ENCODE measurements around the gene CLEC20A. TPM values are rescaled to one million over a fixed set of nuclear protein-coding genes. Genes with fewer than 3 reads are reported as not detected.

CLEC20A gene
- total RNA-seq, 1 donor from 2014 or later, result not detected

DNA sequence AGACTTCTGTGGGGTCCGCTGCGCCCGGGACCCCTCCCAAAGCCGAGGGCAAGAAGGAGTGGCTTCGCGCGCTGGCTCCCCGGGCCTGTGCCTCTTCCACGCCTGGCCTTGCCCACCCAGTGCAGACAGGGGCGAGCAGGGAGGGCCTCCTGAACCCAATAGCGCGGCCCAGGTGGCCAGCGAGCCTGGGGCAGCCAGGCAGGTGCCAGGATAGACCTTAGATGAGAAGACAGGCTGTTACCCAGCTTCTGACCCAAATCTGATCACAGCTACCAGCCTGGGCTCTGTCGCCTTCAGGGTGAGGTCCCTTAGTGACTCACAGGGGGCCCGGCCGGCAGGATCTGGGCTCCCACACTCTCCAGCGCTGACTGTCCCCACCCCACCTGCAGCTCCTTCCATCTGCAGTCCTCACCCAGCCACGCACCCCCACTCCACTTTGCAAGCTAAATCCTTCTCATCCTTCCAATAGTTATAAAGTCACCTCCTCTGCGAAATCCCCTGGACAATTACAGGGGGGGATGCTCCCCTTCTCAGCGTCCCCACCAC, 9.6 kb downstream of the CLEC20A start:
- Mint-ChIP-seq H3K4me1 (ENCODE audit: unreplicated experiment) (no peaks in the 10 kb centered on the region), H3K27me3 (ENCODE audit: unreplicated experiment) (no peaks in the 10 kb centered on the region), H3K27ac (ENCODE audit: unreplicated experiment) (no peak overlapping the region), H3K9me3 (ENCODE audit: unreplicated experiment) (no peaks in the 10 kb centered on the region), H3K4me3 (ENCODE audit: unreplicated experiment) (no peak overlapping the region), H3K36me3 (ENCODE audit: unreplicated experiment) (peaks cover 11% of the 10 kb centered on the region)
- TF ChIP-seq, protein P1, sequence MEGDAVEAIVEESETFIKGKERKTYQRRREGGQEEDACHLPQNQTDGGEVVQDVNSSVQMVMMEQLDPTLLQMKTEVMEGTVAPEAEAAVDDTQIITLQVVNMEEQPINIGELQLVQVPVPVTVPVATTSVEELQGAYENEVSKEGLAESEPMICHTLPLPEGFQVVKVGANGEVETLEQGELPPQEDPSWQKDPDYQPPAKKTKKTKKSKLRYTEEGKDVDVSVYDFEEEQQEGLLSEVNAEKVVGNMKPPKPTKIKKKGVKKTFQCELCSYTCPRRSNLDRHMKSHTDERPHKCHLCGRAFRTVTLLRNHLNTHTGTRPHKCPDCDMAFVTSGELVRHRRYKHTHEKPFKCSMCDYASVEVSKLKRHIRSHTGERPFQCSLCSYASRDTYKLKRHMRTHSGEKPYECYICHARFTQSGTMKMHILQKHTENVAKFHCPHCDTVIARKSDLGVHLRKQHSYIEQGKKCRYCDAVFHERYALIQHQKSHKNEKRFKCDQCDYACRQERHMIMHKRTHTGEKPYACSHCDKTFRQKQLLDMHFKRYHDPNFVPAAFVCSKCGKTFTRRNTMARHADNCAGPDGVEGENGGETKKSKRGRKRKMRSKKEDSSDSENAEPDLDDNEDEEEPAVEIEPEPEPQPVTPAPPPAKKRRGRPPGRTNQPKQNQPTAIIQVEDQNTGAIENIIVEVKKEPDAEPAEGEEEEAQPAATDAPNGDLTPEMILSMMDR (IDR thresholded peaks at IDR 0.05), result no peak
- no peak for DNase-seq (ENCODE audit: extremely low spot score, unreplicated experiment)

DNA sequence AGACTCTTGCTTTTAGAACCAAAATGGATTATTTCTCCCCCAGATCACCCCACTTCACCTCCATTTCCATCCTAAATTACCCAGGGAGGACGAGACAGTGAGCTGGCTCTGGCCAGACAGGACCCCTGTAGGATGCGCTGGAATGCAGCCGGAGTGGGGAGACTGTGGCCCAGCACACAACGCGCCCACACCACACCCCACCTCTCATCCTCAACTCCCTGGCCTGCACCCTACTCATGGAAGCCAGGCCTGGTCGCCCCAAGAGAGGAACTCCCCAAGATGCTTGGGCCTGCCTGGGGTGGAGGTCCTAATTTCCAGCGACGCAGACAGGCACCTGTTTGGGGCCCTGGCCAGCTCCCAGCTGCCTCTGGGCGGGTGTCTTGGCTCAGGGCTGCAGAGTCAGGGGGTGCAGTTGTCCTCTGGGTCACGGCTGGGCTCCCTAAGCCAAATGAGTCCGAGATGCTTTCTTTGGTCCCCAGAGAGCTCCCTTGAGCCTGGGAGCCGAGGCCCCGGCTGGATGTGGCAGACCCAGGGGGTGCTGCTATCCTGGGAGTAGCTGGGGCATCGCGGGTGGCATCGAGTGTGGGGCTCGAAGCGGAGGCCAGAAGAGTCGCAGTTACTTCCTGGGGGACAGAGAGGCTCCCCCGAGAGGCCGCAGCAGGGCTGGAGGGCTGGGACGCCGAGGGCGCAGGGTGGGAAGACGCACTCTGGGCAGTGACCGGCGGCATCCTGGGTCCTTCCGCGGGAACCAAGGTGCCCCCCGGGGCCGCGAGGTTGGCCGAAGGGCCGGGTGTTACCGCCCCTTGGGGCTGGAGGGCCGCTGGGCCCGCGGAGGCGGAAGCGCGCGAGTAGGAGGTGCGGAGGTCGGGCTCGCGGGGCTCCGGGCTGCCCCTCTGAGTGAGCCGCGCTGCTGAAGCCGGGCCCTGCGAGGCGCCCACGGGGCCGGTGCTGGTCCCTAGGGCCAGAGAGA, 10.4 kb downstream of the CLEC20A start:
- H3K27me3 Mint-ChIP-seq (ENCODE audit: unreplicated experiment), result no peaks in the 10 kb centered on the region
- TF ChIP-seq, protein P1 (IDR thresholded peaks at IDR 0.05), result no peak
- H3K27ac Mint-ChIP-seq (ENCODE audit: unreplicated experiment), result no peak overlapping the region
- DNase-seq (ENCODE audit: extremely low spot score, unreplicated experiment), result no peak
- H3K4me3 Mint-ChIP-seq (ENCODE audit: unreplicated experiment), result no peak overlapping the region
- no peaks in the 10 kb centered on the region for H3K4me1 Mint-ChIP-seq (ENCODE audit: unreplicated experiment)
- H3K9me3 Mint-ChIP-seq (ENCODE audit: unreplicated experiment), result no peaks in the 10 kb centered on the region
- H3K36me3 Mint-ChIP-seq (ENCODE audit: unreplicated experiment), result peaks cover 16% of the 10 kb centered on the region

DNA sequence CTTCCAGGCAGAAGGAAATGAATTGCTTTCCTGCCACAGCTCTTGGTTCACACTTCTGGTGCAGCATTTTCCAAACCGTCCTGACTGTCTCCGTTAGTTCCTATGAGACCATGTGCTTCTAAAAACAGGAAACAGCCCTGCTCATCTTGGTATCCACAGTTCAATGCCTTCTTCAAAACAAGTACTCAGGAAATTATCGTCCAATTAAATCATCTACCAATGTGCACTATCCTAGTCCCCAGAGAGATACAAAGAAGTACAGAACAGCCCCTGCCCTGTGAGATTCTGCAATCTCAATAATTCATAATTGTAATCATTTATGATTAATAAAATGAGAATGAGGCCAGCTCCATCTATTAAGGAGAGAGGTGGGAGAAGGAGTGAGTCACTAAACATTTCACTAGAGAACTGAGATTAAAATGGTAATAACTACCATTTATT, 11.2 kb downstream of the CLEC20A start:
- no peak for DNase-seq (ENCODE audit: extremely low spot score, unreplicated experiment)
- Mint-ChIP-seq H3K9me3 (ENCODE audit: unreplicated experiment) (no peaks in the 10 kb centered on the region), H3K27ac (ENCODE audit: unreplicated experiment) (no peak overlapping the region), H3K36me3 (ENCODE audit: unreplicated experiment) (peaks cover 19% of the 10 kb centered on the region), H3K4me1 (ENCODE audit: unreplicated experiment) (no peaks in the 10 kb centered on the region), H3K27me3 (ENCODE audit: unreplicated experiment) (no peaks in the 10 kb centered on the region), H3K4me3 (ENCODE audit: unreplicated experiment) (no peak overlapping the region)
- TF ChIP-seq, protein P1 (IDR thresholded peaks at IDR 0.05), result no peak

DNA sequence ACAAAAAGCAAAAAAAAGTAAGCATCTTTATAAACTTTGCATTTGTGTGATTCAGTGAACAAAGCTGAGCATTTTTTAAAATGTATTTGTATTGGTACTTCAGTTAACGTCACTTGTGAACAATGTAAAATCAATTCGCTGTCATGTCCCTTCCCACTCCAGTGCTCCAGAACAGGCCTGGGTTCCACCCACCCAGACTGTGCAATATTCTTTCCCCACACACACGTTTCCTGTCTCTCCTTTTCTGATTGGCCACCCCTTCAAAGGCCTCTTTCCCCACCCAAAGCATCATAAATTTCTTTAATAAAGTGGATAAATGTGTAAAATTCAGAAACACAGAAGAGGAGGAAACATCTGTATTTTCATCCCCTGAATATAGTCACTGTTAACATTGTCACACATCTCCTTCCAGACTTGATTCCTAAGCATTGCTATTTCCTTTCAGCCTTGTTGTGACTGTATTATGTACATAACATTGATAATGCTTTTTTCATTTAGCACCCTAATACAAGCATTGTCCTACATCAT, 12.0 kb downstream of the CLEC20A start:
- no peak for DNase-seq (ENCODE audit: extremely low spot score, unreplicated experiment)
- Mint-ChIP-seq H3K27me3 (ENCODE audit: unreplicated experiment) (no peaks in the 10 kb centered on the region), H3K36me3 (ENCODE audit: unreplicated experiment) (peaks cover 19% of the 10 kb centered on the region), H3K9me3 (ENCODE audit: unreplicated experiment) (no peaks in the 10 kb centered on the region), H3K27ac (ENCODE audit: unreplicated experiment) (no peak overlapping the region), H3K4me3 (ENCODE audit: unreplicated experiment) (no peak overlapping the region), H3K4me1 (ENCODE audit: unreplicated experiment) (no peaks in the 10 kb centered on the region)
- TF ChIP-seq, protein P1 (IDR thresholded peaks at IDR 0.05), result no peak
